HPDE6-E6E7 (cell line): ENCODE data around the gene FMNL2.
A peak's percentile ranks its signal among the peaks of the same experiment; 100 is the strongest.

Experiments
- DNase-seq: peaks from one replicate; pipeline ENCODE4 v3.0.0; 2011; ENCODE audit warnings: missing footprints; ENCODE audit errors: extremely low spot score

Gene FMNL2

DNA sequence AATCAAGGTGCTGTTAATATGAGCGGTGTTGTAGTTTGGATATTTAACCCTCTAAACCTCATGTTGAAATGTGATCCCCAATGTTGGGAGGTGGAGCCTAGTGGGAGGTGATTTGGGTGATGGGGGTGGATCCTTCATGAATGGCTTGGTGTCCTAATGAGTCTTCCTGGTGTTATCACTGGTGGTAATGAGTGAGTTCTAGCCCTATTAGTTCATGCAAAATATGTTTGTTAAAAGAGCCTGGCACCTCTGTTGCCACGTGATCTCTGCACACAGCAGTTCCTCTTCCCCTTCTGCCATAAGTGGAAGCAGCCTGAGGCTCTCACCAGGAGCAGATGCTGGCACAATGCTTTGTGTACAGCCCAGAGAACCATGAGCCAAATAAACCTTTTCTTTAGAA, 158.4 kb downstream of the FMNL2 start:
- no peak for DNase-seq

DNA sequence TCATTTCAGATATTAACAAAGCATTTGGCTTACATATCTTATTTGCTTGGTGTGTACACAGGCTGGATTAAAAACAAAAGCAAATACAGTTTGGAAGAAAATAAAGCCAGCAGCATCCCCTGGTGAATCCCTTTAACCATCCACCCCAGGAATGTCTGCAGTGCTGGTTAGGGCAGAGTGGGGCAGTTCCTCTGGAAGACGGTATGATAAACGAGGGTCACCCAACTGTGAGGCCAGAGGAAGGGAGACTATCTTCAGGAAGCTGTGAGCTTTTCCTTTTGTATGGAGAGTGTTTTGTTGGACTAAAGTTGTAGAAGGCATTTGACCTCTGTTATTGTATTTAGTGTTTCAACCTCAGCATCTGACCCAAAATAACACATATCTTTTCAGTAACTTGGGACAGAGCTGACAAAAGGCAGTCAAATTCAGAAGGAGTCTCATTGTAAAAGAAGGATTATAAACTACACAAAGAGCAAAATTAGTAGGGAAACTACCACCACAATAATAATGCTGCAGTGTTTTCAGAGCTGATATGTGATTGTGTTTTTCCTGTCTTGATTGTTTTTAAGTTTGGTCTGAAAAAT, 159.1 kb downstream of the FMNL2 start:
- no peak for DNase-seq

DNA sequence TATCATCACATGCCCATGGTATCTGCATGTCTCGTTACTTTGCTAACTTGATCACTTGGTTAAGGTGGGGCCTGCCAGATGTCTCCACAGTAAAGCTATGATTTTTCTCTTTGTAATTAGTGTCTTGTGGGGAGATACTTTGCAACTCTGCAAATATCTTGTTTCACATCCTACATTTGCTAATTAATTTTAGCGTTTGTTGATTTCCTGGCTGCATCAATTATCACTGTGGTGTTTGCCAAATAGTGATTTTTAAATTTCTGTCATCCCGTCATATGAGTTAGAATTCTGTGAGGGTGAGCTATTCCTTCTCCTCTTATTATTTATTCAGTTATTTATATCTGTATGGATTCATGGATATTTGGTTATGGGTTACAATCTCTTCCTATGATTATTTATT, 161.4 kb downstream of the FMNL2 start:
- no peak for DNase-seq

DNA sequence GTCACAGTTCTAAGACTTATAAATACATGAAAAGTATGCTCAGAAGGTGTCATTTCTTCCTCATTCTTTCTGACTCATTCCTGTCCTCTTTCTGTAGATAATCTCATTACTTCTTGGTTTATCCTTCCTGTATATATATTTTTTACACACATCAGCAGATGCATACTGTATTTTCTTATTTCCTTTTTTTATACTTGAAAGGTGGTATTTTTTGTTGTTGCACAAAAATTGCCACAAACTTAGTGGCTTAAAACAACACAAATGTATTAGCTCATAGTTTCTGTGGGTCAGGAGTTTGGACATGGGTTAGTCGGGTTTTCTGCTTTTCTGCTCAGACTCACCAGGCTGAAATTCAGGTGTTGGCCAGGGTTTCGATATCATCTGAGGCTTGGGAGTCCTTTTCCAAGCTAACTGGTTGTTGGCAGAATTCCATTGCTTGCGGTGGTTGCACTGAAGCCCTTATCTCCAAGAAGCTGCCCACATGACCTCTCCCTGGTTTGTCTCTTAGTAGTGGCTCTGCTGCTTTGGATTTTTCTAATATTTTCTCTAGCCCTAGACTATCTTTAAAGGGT, 162.6 kb downstream of the FMNL2 start:
- DNase-seq: peak; percentile 54

DNA sequence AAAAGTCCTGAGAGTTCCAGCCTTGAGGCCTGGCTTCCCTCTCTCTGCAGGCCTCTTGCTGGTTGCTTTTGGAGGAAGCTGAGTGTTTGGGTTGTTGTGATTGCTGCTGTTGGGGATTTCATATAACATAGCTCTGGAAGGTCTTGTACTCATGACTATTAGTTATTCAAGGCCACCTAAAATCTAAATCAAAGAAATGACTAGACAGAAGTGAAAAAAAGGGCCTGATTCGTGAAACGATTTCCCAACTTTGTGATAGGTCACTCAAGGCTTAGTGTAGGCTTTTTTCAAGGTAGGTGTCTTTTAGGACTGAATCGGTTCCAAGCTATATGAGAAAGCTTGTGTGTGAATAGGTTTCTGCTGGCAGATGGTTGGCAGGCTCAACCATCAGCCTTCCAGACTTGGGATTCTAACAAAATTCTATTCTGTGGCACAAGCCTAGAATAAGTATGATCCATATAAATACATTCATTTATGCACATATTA, 164.4 kb downstream of the FMNL2 start:
- no peak for DNase-seq

DNA sequence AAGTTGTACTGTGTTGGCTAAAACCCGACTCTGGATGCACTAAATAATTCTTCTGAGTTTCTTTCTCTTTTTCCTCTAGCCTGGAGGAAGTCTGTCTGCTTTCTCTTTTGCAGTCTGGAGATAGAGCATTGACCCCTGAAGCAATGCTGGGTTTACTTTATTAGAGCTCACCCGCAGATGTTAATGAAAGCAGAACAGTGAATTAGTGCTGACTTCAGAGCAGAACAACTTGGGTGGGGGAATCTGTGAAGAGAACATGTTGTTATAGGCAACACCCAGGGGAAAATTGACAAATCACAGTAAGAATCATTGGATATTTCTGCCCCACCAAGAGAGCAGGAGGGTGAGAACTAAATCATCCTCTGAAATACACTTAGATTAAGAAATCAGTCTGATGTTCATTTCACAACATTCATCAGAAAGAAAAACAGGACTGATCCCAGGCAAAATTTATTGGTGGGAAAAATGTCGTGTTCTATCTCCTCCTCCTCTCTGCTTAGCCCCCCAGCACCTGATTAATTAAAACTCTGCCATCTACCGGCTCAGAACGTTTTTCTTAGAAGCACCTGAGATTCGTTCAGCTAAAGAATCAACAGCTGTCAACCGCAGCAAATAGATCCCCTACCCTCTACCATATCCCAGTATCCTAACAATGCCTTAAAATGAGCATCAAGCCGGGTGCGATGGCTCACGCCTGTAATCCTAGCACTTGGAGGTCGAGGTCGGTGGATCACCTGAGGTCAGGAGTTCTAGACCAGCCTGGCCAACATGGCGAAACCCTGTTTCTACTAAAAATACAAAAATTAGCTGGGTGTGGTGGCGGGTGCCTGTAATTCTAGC, 165.1 kb downstream of the FMNL2 start:
- no peak for DNase-seq

DNA sequence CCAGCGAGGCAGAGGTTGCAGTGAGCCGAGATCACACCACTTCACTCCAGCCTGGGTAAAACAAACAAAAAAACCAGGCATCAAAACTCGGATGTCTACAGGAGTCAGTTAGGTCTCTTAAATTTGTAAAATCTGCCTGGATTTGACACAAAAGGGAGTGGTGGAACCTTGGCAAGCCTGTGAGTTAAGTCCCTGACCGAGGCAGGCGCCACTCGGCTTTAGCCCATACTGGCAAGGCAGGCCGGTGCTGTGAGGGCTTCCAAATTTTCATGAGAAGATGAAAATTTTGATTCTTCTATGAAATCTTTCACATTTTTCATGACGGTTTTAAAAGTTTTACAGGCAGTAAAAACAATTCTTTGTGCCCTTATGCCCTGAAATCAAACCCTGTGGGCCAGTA, 165.8 kb downstream of the FMNL2 start:
- DNase-seq: no peak

DNA sequence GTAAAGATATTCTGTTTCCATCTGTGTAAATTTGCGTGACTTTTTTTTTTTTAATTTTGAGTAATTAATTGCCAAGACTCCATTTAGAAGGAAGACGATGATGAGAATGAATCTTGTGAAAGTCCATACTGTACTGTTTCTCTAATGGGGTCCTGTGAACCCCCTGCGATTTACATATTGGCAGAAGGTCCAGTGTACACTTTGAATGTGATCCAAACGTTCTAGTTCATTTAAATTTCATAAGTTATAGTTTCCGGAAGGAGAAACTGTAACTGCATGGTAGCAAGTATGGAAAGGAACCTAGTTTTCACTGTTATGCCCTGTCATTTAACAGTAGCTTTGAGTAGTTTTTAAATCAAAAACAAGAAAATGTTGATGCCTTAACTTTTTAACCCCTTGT, 166.7 kb downstream of the FMNL2 start:
- no peak for DNase-seq

DNA sequence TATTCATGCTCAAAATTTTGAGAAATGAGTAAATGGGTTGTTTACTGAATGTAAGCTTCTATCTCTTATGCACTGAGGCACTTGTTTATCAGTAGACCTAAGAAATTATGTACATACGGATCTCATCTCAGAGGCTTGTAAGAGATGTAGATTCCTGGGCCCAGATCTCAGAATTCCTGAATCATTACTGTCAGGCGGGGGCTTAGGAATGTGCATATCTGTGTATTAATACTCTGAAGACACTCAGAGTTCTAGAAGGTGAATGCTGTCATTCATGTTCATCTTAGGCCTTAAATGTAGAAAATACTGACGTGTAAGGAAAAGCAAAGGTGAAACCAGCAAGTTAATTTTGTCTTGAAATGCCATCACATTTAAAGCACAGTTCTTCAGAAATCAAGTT, 169.6 kb downstream of the FMNL2 start:
- no peak for DNase-seq

DNA sequence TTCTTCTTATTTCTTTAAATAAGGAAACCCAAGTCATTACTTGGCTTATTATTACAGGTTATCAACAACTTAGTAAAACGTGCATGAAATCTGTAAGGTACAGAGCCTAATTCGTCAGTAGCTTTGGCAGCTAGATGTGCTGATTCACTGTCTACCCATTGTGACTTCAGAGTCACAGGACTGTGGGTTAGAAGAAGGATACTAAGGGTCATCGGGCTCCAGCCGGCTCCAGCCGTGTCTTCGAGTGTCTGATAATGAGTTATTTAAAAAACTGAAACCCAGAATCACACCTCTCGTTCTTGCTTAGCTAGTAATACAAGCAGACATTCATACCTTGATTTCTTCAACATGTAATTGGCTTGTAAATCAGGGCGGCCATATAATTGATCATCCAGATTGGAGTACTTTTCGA, 170.5 kb downstream of the FMNL2 start:
- peak; percentile 48 for DNase-seq

DNA sequence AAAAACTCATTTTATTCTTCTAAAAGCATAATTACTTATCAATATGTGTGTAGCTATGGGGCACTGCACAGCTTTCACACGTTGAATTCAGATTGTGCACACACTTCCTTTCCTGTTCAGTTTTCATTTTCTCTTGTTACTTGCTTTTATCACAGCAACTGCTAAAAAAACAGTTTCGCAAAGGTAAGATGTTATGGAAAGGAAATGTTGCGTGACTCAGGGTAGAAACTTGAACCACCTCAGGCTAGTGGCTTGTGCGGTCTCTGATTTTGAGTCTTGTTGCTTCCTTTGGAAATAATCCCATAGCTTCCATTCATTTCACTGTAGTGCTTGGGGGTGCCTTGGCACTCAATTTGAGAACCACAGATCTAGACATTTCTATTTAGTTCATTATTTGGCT, 171.9 kb downstream of the FMNL2 start:
- no peak for DNase-seq

DNA sequence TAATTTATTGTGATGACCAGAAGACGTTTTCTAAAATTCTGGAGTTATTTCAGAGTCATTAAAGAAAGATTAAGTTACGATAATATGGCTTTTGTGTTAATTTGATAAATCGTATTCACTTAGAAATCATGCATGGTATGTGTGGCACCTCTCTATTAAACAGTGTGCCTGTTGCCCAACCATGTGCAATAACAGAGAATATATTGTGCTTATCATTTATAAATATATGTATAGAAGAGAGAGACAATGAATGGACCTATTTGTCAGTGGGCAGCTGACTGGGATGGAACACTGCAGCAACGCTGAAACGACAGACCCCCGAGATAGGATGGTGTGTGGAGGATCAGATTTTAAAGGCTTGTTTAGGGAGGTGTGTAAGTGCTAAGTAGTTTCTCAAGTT, 172.9 kb downstream of the FMNL2 start:
- DNase-seq: no peak

DNA sequence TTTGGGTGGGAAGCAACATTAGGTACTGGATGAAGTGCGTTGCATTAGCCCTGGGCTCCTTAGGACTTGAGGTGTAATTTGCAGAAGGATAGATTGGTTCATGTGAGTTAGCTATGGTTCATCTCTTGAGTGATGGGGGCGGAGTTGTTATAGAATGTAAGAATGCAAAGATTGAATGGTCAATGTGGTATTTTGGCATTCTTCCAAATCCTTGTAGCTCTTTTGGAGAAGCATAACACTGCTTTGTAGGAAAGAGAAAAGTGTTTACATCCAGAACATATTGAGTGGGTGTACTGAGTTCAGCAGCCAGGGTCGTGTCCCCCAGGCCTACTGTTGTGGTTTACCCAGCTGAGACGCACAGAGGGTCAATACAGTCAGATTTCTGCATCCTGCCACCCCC, 173.5 kb downstream of the FMNL2 start:
- no peak for DNase-seq

DNA sequence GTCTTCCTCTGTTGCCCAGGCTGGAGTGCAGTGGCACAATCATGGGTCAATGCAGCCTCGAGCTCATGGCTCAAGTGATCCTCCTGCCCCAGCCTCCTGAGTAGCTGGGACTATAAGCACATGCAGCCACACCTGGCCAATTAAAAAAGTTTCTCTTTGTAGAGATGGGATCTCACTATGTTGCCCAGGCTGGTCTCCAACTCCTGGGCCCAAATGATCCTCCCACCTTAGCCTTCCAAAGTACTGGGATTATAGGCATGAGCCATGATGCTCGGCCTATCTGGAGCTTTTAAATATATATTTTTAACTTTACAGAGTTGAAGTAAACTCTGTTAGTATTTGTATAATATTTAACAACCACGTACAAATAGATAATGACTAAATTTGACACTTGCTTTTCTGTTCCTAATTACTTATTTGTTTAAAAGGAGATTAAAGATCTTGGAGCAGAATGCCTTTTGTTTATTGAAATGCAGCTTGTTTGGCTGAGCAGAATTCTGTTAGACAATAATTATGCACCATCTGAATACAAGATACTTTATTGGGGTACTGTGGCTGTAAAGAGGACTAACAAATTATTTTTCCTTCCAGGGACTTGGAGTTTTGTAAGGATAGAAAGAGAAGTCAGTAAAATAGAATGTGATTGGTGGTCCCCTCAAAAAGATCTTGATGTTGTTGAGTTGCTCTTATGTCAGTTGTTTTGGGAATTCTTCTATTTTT, 175.0 kb downstream of the FMNL2 start:
- DNase-seq: no peak

DNA sequence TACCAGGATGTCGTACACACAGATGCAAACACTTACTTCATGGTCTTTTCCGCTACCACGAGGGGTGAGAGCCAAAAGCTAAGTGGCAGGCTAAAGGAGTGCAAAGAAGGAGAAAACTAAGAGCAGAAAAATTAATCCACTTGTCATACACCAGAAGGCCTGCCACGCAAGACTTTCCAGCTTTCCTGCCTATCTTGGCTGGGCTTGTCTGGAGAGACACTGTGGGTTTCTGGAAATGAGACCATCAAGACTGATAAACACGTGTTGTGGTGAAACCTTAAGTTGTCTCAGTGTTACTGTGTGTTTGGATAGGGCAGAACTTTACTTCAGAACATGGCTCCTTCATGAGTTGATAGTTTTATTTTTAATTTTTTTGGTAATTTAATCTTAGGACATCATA, 175.6 kb downstream of the FMNL2 start:
- DNase-seq: no peak

DNA sequence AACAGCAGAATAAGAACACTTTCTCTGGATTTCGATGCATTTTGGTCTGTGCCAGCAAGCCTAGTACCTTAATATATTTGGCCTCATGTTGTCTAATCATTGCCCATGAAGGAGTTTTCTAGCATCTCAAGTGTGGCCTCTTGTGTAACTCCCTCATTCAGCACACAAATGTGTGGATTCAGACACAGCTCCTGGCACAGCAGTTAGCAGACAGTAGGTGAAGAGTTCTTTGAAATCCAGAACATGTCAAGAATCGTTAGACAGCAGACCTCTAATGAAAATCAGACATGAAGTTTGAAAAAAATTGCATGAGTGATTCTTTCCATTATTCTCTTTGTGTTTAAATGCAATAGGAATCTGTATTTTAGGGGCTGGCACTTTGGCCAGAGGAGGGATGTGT, 177.0 kb downstream of the FMNL2 start:
- no peak for DNase-seq

DNA sequence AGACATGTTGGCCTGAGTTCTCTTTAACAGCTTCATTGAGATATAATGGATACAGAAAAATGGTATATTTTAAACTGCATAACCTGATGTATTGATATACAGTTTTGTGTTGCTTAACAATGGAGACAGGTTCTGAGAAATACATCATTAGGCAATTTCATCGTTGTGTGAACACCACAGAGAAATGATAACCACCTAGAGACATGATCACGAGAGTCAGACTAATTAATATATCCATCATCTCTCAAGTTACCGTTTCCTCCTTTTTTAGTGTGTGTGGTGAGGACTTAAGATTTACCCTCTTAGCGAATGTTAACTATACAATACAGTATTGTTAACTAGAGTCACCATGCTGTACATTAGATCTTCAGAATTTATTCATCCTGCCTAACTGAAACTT, 178.1 kb downstream of the FMNL2 start:
- no peak for DNase-seq

DNA sequence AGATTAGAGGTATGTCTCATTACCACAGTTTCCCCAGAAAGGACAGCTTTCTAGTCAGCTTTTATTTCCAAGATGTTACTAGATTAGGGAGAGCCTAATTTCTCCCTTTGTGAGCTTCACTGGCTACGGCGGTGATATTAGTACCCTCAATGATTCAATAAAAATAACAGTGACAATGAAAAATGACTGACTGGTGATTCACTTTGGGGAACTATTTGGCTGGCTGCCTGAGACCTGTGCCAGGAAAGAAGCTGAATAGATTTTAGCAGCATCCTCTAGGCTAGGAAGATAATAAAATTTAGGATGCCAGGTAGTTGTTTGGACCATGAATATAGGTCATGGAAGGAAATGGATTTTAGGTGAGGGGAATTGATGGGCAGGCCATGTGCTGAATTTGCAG, 178.7 kb downstream of the FMNL2 start:
- DNase-seq: no peak

DNA sequence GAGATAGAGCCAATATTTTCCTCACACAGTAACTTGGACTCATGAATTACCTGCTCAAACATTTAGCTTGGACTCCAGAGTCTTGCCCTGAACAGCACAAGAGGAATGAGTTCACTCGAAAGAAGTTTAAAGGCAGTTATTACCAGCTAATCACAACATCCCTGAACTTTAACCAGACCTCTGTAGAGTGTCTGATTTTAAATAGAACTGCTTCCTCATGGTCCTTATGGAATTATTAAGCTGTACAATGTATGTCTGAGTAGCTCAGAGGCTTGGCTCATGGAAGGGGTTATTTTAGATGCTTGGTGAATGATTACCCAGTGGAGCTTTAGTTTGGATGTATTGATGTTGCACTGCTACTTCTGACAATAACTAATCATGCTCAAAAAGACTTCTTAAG, 183.1 kb downstream of the FMNL2 start:
- DNase-seq: no peak

DNA sequence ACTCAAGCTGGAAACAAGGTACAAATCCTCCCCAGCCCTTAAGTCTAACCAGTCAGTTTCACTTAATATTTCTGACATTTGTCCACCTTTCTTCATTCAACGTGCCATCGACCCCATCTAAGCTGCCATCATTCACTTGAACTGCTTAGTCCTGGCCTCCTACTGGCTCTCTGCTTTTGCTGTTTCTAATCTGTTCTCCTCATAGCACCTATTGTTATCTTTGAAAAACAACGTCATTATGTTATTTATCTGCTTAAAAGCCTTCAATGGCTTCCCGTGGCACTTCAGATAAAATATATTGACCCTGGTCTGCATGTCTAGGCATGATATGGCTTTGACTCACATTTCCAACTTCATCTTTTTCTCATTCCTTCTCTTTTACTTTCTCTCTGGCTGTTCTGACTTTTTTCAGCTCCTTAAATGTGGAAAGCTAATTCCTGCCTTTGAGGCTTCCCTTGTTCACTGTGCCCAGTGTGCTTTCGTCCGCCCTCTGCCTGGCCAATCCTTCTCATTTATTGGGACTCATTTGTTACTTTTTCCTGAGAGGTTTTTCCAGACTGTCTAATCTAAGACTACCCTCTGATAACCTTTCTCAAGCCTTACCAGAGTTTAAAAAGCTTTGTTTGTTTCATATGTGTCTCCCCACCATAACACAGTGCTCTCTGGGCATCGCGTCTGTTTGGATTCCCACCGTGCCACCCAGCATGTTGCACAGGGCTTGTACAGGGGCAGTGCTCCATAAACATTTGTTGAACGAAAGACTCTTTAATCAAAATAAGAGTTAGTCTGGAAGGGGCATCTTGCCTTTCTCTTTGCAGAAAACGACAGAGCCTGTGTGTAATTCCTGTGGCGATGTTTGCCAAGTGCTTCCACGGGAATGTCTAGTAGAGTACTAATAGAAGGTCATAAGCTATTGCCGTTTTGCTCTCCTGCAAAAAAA, 183.9 kb downstream of the FMNL2 start:
- DNase-seq: no peak

DNA sequence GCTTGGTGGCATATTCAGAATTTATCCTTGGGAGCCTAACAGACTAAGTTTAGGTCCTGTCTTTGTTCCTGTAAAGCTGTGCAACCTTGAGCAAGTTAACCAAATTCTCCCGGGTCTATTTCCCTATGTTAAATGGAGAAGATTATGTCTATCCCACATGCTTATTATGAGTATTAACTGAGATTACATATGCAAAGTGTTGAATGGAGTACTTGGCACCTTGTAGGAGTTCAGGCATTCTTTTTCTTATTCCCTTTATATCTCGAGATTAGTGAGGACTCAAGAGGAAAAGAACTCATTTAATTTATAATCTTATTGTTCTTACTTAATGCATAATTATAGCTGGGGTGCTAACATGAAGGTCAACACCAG, 184.6 kb downstream of the FMNL2 start:
- DNase-seq: no peak
